ENCODE results near the gene TLL1. TPM values are rescaled to one million over a fixed set of nuclear protein-coding genes. Genes with fewer than 3 reads are reported as not detected.

TLL1 gene
- total RNA-seq, 1 donor from 2014 or later: 7.8 TPM

DNA sequence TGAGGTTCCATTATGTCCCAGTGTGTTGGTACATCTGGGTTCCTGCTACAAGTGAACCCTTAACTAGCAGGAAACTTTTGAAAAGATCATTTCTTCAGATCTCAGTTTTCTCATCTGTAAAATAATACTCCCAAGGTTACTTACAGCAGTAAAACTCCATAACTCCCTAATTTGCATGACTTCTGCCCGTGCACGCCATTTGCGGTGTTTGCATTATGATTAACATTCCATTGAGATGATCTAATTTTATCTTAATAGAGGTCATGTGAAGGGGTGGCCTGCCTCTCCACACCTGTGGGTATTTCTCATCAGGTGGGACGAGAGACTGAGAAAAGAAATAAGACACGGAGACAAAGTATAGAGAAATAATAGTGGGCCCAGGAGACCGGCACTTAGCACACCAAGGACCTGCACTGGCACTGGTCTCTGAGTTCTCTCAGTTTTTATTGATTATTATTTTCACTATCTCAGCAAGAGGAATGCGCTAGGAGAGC lies 219.8 kb downstream of the TLL1 start:
- no peak for TF ChIP-seq CTCF (IDR thresholded peaks at IDR 0.05)
- no peak for DNase-seq (ENCODE audit: low spot score in 2 of 2)
- H3K27me3 ChIP-seq: no peaks in the 10 kb centered on the region

GRCh38 chr4:166104623-166105022 lies 231.6 kb downstream of the TLL1 start:
- no peak for TF ChIP-seq CTCF (IDR thresholded peaks at IDR 0.05)
- Histone ChIP-seq H3K4me3 (no peak overlapping the region), H3K9me3 (peaks cover 0 to 7% of the 10 kb centered on the region in 2 donors), H3K4me1 (no peaks in the 10 kb centered on the region), H3K36me3 (no peaks in the 10 kb centered on the region), H3K27me3 (no peaks in the 10 kb centered on the region), H3K27ac (no peak overlapping the region)
- DNase-seq (ENCODE audit: low spot score in 2 of 2): no peak
- intact Hi-C loops (cut with DNase I): no loop called here

More for the DNA sequence above, 219.8 kb downstream of the TLL1 start:
- H3K27ac ChIP-seq: no peak overlapping the region
- H3K9me3 ChIP-seq: no peaks in the 10 kb centered on the region
- no peaks in the 10 kb centered on the region for H3K4me1 ChIP-seq
- intact Hi-C loops (cut with DNase I): loop anchor here (1.0 kb wide), 1 partner anchor 553 kb away; no protein-coding TSS in a partner anchor
- no peaks in the 10 kb centered on the region for H3K36me3 ChIP-seq
- no peak overlapping the region for H3K4me3 ChIP-seq

GRCh38 chr4:166121897-166122296 lies 248.9 kb downstream of the TLL1 start:
- Histone ChIP-seq H3K27me3 (no peaks in the 10 kb centered on the region), H3K9me3 (no peaks in the 10 kb centered on the region), H3K4me3 (no peak overlapping the region), H3K27ac (no peak overlapping the region), H3K4me1 (no peaks in the 10 kb centered on the region), H3K36me3 (no peaks in the 10 kb centered on the region)
- DNase-seq (ENCODE audit: low spot score in 2 of 2): no peak
- no peak for TF ChIP-seq CTCF (IDR thresholded peaks at IDR 0.05)
- intact Hi-C loops (cut with DNase I): no loop called here

DNA sequence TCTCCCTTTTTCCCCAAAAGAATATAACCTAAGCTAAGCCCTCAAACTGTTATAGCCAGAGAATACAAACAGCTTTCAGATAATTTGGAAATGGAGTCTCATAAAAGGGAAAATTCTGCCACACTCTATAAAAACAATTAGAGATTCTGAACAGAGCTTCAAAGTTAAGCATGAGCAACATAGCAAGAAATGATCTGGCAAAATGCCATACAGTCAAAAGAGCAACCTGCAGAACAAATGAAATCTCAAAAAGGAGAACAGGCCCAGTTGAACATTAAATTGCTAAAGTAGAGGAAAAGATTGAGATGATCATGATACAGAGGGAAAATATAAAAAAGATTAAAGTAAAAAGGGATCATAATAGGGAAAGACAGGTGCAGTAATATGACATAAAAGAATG lies 250.5 kb downstream of the TLL1 start:
- no peak for DNase-seq (ENCODE audit: low spot score in 2 of 2)
- H3K36me3 ChIP-seq: no peaks in the 10 kb centered on the region
- H3K4me1 ChIP-seq: no peaks in the 10 kb centered on the region
- H3K4me3 ChIP-seq: no peak overlapping the region
- H3K27ac ChIP-seq: no peak overlapping the region
- no peaks in the 10 kb centered on the region for H3K9me3 ChIP-seq
- H3K27me3 ChIP-seq: no peaks in the 10 kb centered on the region
- no peak for TF ChIP-seq CTCF (IDR thresholded peaks at IDR 0.05)
- intact Hi-C loops (cut with DNase I): no loop called here

DNA sequence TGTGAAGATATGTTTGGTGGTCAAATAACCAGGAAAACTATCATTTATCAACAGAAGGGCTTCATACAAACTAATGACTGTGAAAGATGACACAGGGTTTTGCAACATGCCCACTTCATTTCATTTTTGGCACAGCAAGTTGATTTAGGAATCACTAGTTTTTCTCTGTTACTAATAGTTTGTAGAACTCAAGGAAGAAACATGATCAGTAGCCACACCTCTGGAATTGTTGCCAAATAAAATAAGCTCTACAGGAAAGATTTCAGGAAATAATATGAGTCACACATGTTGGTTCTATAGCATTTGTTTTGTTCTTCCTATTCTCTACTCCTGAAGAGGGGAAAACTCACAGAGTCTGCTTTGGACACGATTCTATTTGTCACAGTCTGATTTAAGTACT lies 255.4 kb downstream of the TLL1 start:
- no peak overlapping the region for H3K27ac ChIP-seq
- no peaks in the 10 kb centered on the region for H3K4me1 ChIP-seq
- no peaks in the 10 kb centered on the region for H3K9me3 ChIP-seq
- intact Hi-C loops (cut with DNase I): no loop called here
- H3K36me3 ChIP-seq: no peaks in the 10 kb centered on the region
- no peaks in the 10 kb centered on the region for H3K27me3 ChIP-seq
- no peak overlapping the region for H3K4me3 ChIP-seq
- DNase-seq (ENCODE audit: low spot score in 2 of 2): no peak
- TF ChIP-seq CTCF (IDR thresholded peaks at IDR 0.05): no peak

DNA sequence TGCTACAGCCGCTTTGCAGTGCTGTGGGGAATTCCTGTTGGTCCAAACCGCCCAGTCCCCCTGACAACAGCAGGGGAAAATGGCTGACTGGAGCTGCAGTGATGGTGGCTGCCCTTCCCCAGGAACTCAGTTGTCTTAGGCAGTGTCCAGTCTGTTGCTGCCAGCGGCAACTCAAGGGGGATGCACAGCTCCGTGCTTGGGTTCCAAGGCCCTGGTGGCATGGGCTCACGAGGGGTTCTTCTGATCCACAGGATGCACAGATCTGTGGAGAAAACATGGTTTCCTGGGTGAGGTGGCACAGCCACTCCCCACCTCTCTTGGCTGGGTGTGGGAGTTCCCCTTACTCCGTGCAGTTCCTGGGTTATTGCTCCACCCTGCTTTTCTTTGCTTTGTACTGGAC lies 261.2 kb downstream of the TLL1 start:
- intact Hi-C loops (cut with DNase I): no loop called here
- no peaks in the 10 kb centered on the region for H3K36me3 ChIP-seq
- H3K27ac ChIP-seq: no peak overlapping the region
- no peak overlapping the region for H3K4me3 ChIP-seq
- no peaks in the 10 kb centered on the region for H3K9me3 ChIP-seq
- no peaks in the 10 kb centered on the region for H3K27me3 ChIP-seq
- TF ChIP-seq CTCF (IDR thresholded peaks at IDR 0.05): no peak
- no peak for DNase-seq (ENCODE audit: low spot score in 2 of 2)
- H3K4me1 ChIP-seq: no peaks in the 10 kb centered on the region
